Epithelial cell of proximal tubule (primary cell): ENCODE measurements around the gene TEN1. TPM values are rescaled to one million over a fixed set of nuclear protein-coding genes. Genes with fewer than 3 reads are reported as not detected.

Experiments
- DNase-seq: peaks from one replicate; pipeline ENCODE4 v3.0.0-alpha.2; 2011; ENCODE audit warnings: low read depth
- H3K4me3 ChIP-seq: 2 replicates; pipeline ENCODE4 v1.5.1; 2011; ENCODE audit warnings: low read depth, mild to moderate bottlenecking, low read length
- CTCF ChIP-seq: conservative IDR thresholded peaks from 2 replicates; pipeline ENCODE4 v1.5.1; 2012; ENCODE audit warnings: low read depth, mild to moderate bottlenecking, low read length
- total RNA-seq: library from RNA; depleted of rRNA; stranded (reverse); fragments of >200 nt; gene quantifications from 2 replicates; pipeline ENCODE4 v1.2.3, GENCODE V29; 2015

The TEN1 gene
- total RNA-seq, 1 donor from 2014 or later: 41.6 TPM

- H3K4me3 ChIP-seq: peak overlapping the region; percentile 40
- no peak for DNase-seq
- no peak for TF ChIP-seq CTCF
These were observed 2.7 kb upstream of the TEN1 start for GRCh38 chr17:75976175-75976848.

DNA sequence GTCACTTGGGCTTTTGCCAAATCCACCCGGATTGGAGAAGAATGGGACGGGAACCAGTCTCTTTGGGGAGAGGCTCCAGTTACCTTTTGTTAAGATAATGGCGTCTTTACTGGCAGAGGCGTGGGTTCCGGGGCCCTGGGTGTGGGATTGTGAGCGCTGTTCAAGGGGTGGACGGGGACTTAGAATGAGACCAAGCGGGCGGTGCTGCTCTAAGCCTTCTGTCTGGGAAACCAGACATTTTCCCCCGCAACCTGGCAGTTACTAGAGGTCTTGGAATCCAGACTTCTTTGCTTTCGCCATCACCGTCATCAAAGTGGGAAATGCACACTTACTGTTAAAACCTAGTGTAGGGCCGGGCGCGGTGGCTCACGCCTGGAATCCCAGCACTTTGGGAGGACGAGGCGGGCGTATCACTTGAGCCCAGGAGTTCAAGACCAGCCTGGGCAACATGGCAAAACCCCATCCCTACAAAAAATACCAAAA, 706 bp downstream of the TEN1 start:
- H3K4me3 ChIP-seq: peak overlapping the region; percentile 63
- no peak for TF ChIP-seq CTCF
- DNase-seq: no peak

DNA sequence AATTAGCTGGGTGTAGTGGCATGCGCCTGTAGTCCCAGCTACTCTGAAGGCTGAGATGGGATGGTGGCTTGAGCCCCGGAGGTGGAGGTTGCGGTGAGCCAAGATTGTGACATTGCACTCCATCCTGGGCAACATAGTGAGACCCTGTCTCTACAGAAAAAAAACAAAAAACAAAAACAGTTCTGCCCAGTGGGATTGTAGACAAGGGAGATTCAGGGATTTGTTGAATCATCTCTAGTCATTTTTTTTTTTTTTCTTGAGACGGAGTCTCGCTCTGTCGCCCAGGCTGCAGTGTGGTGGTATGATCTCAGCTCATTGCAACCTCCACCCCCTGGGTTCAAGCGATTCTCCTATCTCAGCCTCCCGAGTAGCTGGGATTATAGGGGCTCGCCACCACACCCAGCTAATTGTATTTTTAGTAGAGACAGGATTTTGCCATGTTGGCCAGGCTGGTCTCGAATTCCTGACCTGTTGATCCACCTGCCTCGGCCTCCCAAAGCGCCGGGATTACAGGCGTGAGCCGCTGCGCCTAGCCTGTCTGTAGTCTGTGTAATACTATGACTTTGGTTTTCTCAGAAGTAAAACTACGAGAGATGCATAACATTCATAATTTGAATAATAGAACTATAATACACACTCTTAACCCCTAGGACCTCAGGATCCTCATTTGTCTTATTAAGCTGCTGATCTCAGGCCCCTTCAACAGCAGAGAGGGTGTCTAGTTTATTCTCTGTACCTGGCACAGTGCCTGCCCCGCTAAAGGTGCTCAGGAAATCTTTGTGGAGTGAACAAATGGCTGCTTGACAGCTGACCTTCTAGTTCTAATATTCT, 1.4 kb downstream of the TEN1 start:
- peak overlapping the region; percentile 63 for H3K4me3 ChIP-seq
- TF ChIP-seq CTCF: no peak
- DNase-seq: no peak

- no peak for DNase-seq
- H3K4me3 ChIP-seq: no peak overlapping the region
- TF ChIP-seq CTCF: no peak
These were observed 2.1 kb downstream of the TEN1 start for GRCh38 chr17:75981019-75981615.

DNA sequence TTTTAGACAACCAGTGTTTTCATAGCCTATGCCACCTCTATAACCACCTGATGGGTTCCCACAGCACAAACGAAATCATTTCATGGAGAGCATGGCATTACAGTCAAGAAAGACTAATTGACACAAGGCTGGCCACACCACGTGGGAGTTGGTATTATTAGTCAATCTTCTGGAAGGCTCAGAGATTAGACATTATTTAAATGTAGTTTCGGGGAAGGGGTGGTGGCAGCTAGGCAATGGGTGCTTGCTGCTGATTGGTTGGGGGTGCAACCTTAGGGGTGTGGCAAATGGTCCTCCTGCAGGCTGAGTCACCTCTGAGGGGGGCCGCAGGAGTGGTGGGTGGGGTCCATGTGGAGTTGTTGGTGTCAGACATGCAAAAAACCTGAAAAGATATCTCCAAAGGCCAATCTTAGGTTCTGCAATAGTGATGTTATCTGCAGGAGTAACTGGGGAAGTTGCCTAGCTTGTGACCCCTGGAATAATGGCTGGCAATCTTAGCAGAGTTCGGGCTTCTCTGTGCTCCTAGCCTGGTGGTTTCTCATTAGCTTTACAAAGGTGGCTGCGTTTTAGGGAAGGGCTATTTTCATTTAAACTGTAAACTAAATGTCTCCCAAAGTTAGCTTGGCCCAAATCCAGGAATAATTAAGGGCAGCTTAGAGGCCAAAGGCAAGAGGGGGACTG, 4.6 kb downstream of the TEN1 start:
- H3K4me3 ChIP-seq: no peak overlapping the region
- no peak for DNase-seq
- no peak for TF ChIP-seq CTCF

DNA sequence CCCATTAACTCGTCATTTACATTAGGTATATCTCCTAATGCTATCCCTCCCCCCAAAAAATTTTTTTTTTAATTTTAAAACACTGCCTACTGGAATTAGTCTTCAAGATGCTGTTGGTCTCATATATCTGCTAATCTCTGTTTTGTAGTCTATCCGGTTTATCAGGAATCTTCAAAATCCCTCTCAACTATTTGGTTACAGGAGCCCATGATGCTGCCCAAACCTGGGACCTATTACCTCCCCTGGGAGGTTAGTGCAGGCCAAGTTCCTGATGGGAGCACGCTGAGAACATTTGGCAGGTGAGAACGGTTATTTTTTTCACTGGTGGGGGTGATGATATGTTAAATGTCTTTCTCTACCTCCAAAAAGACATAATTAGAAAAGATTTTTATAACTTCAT, 6.9 kb downstream of the TEN1 start:
- no peak overlapping the region for H3K4me3 ChIP-seq
- no peak for TF ChIP-seq CTCF
- no peak for DNase-seq
